DND-41 (cell line): ENCODE results near the gene NOL4L.

Source experiments
- ATAC-seq: fragments of 200-7000 bp; cut with Tn5 transposase; 3 replicates; pipeline ENCODE4 v1.9.1; 2021; ENCODE audit warnings: low read depth; ENCODE audit not compliant: insufficient read depth
- DNase-seq: peaks from one replicate; pipeline ENCODE4 v3.0.0-alpha.2; 2020
- H2AFZ ChIP-seq: 2 replicates; pipeline ENCODE4 v1.6.0; 2012; ENCODE audit warnings: low read depth, low read length
- H3K27ac ChIP-seq: 2 replicates; pipeline ENCODE4 v1.5.1; 2012; ENCODE audit warnings: low read length, inconsistent platforms
- H3K27me3 ChIP-seq: fragments of 200-600 bp; sonication (generic); 2 replicates; pipeline ENCODE4 v1.6.0; 2012; ENCODE audit warnings: low read length, mild to moderate bottlenecking, inconsistent platforms; ENCODE audit not compliant: insufficient read depth, poor library complexity
- H3K36me3 ChIP-seq: 2 replicates; pipeline ENCODE4 v1.5.1; 2012; ENCODE audit warnings: low read length, inconsistent platforms; ENCODE audit not compliant: insufficient read depth
- H3K4me1 ChIP-seq: 2 replicates; pipeline ENCODE4 v1.5.1; 2012; ENCODE audit warnings: mild to moderate bottlenecking, low read length; ENCODE audit not compliant: insufficient read depth
- H3K4me2 ChIP-seq: 2 replicates; pipeline ENCODE4 v1.6.0; 2012; ENCODE audit warnings: mild to moderate bottlenecking, moderate library complexity, low read length, inconsistent platforms; ENCODE audit not compliant: insufficient read depth
- H3K4me3 ChIP-seq, 2 experiments: fragments of 200-600 bp in 1 of 2; shearing (Covaris generic) in 1 of 2; 2 replicates each; pipeline ENCODE4 v1.5.1; 2012 to 2016; ENCODE audit warnings: inconsistent platforms in 2 of 2, low read length in 2 of 2, mild to moderate bottlenecking in 2 of 2, low read depth in 1 of 2, moderate library complexity in 1 of 2
- H3K79me2 ChIP-seq: 2 replicates; pipeline ENCODE4 v1.6.0; 2012; ENCODE audit warnings: low read length, inconsistent platforms; ENCODE audit not compliant: insufficient read depth
- H3K9ac ChIP-seq: 2 replicates; pipeline ENCODE4 v1.6.0; 2012; ENCODE audit warnings: low read depth, mild to moderate bottlenecking, inconsistent platforms, low read length, moderate library complexity
- H3K9me3 ChIP-seq: 2 replicates; pipeline ENCODE4 v1.5.1; 2012; ENCODE audit warnings: low read length, moderate library complexity, mild to moderate bottlenecking, inconsistent platforms; ENCODE audit not compliant: insufficient read depth, severe bottlenecking
- H4K20me1 ChIP-seq: 2 replicates; pipeline ENCODE4 v1.6.0; 2012; ENCODE audit warnings: low read length; ENCODE audit not compliant: insufficient read depth
- CTCF ChIP-seq: IDR thresholded peaks from 2 replicates; pipeline ENCODE4 v1.5.1; 2012; ENCODE audit warnings: borderline replicate concordance, low read length, moderate library complexity, mild to moderate bottlenecking; ENCODE audit not compliant: poor library complexity, severe bottlenecking; ENCODE audit errors: extremely low read depth
- EZH2 ChIP-seq: IDR thresholded peaks from 3 replicates; pipeline ENCODE4 v1.6.1; 2012; ENCODE audit warnings: borderline replicate concordance, low read depth, mild to moderate bottlenecking, moderate library complexity, low read length, inconsistent platforms; ENCODE audit not compliant: severe bottlenecking

Gene NOL4L

GRCh38 chr20:32400476-32400875 is 184.7 kb downstream of the NOL4L start:
- H3K4me2 ChIP-seq: no peak overlapping the region
- ATAC-seq (no peak), DNase-seq (no peak)
- H4K20me1 ChIP-seq: peaks cover 46% of the 10 kb centered on the region
- peaks cover 97% of the 10 kb centered on the region for H3K79me2 ChIP-seq
- H3K36me3 ChIP-seq: peaks cover 49% of the 10 kb centered on the region
- H3K4me1 ChIP-seq: peaks cover 2% of the 10 kb centered on the region
- no peak overlapping the region for H3K9ac ChIP-seq
- no peak for TF ChIP-seq CTCF
- TF ChIP-seq EZH2: no peak
- H2AFZ ChIP-seq: no peak overlapping the region
- no peaks in the 10 kb centered on the region for H3K27me3 ChIP-seq
- H3K27ac ChIP-seq: no peak overlapping the region
- no peak overlapping the region for H3K4me3 ChIP-seq
- H3K9me3 ChIP-seq: no peaks in the 10 kb centered on the region

- Histone ChIP-seq H3K4me3 (no peak overlapping the region), H3K9ac (no peak overlapping the region), H2AFZ (no peak overlapping the region), H3K27me3 (no peaks in the 10 kb centered on the region), H3K36me3 (peaks cover 63% of the 10 kb centered on the region), H3K4me1 (no peaks in the 10 kb centered on the region), H3K9me3 (no peaks in the 10 kb centered on the region), H4K20me1 (peaks cover 35% of the 10 kb centered on the region), H3K4me2 (no peak overlapping the region), H3K79me2 (peaks cover 97% of the 10 kb centered on the region), H3K27ac (no peak overlapping the region)
- DNase-seq (no peak), ATAC-seq (no peak)
- TF ChIP-seq CTCF (no peak), EZH2 (no peak)
Measured at GRCh38 chr20:32397567-32398084, 187.5 kb downstream of the NOL4L start.

GRCh38 chr20:32396646-32397160 is 188.4 kb downstream of the NOL4L start:
- H3K36me3 ChIP-seq: peaks cover 60% of the 10 kb centered on the region
- TF ChIP-seq EZH2: no peak
- no peak for TF ChIP-seq CTCF
- H3K9me3 ChIP-seq: no peaks in the 10 kb centered on the region
- H3K9ac ChIP-seq: no peak overlapping the region
- no peak overlapping the region for H3K4me3 ChIP-seq
- H3K27ac ChIP-seq: no peak overlapping the region
- H3K4me1 ChIP-seq: no peaks in the 10 kb centered on the region
- DNase-seq: no peak
- no peak overlapping the region for H3K4me2 ChIP-seq
- no peak for ATAC-seq
- no peak overlapping the region for H2AFZ ChIP-seq
- H4K20me1 ChIP-seq: peaks cover 33% of the 10 kb centered on the region
- H3K79me2 ChIP-seq: peaks cover 96% of the 10 kb centered on the region
- no peaks in the 10 kb centered on the region for H3K27me3 ChIP-seq

GRCh38 chr20:32395066-32395465 is 190.1 kb downstream of the NOL4L start:
- H3K9me3 ChIP-seq: no peaks in the 10 kb centered on the region
- H3K79me2 ChIP-seq: peaks cover 96% of the 10 kb centered on the region
- H3K27ac ChIP-seq: no peak overlapping the region
- no peaks in the 10 kb centered on the region for H3K27me3 ChIP-seq
- peaks cover 61% of the 10 kb centered on the region for H3K36me3 ChIP-seq
- H3K4me1 ChIP-seq: no peaks in the 10 kb centered on the region
- H3K4me2 ChIP-seq: no peak overlapping the region
- no peak overlapping the region for H3K4me3 ChIP-seq
- no peak for ATAC-seq
- no peak for DNase-seq
- TF ChIP-seq CTCF (no peak), EZH2 (no peak)
- no peak overlapping the region for H2AFZ ChIP-seq
- no peak overlapping the region for H3K9ac ChIP-seq
- H4K20me1 ChIP-seq: peaks cover 33% of the 10 kb centered on the region
